Measurements from ENCODE around the gene PDHX. TPM values are rescaled to one million over a fixed set of nuclear protein-coding genes. Genes with fewer than 3 reads are reported as not detected.

The PDHX gene
- total RNA-seq, 1 experiment from 2014 or later: 26.0 TPM

- Histone ChIP-seq H3K27me3 (ENCODE audit: low read length) (peaks cover 2% of the 10 kb centered on the region; the same call in 1 of the 2 replicates), H3K27ac (ENCODE audit: low read length) (no peak overlapping the region), H3K4me2 (ENCODE audit: low read depth, low read length, poor library complexity, severe bottlenecking) (no peak overlapping the region), H3K9me2 (replicated peaks; ENCODE audit: insufficient read depth, low read length) (no peaks in the 10 kb centered on the region), H3K36me3 (ENCODE audit: insufficient read depth, low read length) (no peaks in the 10 kb centered on the region), H3K9me3 (ENCODE audit: low read length) (no peaks in the 10 kb centered on the region), H3K4me3 (ENCODE audit: low read length) (no peak overlapping the region), H3K9ac (ENCODE audit: low read length) (no peak overlapping the region), H4K20me1 (ENCODE audit: insufficient read depth, low read depth, low read length) (no peaks in the 10 kb centered on the region), H2AFZ (ENCODE audit: low read length) (no peak overlapping the region), H3K79me2 (ENCODE audit: low read length) (no peaks in the 10 kb centered on the region), H3K4me1 (ENCODE audit: low read length) (peaks cover 18% of the 10 kb centered on the region)
- DNase-seq: no peak
Observed at GRCh38 chr11:35038211-35038928, 122.0 kb downstream of the PDHX start.

GRCh38 chr11:35039076-35039475 is 122.7 kb downstream of the PDHX start:
- Histone ChIP-seq H3K4me2 (ENCODE audit: low read depth, low read length, poor library complexity, severe bottlenecking) (no peak overlapping the region), H4K20me1 (ENCODE audit: insufficient read depth, low read depth, low read length) (no peaks in the 10 kb centered on the region), H3K9me2 (replicated peaks; ENCODE audit: insufficient read depth, low read length) (no peaks in the 10 kb centered on the region), H3K79me2 (ENCODE audit: low read length) (no peaks in the 10 kb centered on the region), H3K9me3 (ENCODE audit: low read length) (no peaks in the 10 kb centered on the region), H3K36me3 (ENCODE audit: insufficient read depth, low read length) (no peaks in the 10 kb centered on the region), H3K4me1 (ENCODE audit: low read length) (peaks cover 18% of the 10 kb centered on the region), H3K4me3 (ENCODE audit: low read length) (no peak overlapping the region), H3K27me3 (ENCODE audit: low read length) (peaks cover 2% of the 10 kb centered on the region; the same call in 1 of the 2 replicates), H3K9ac (ENCODE audit: low read length) (no peak overlapping the region), H3K27ac (ENCODE audit: low read length) (no peak overlapping the region), H2AFZ (ENCODE audit: low read length) (no peak overlapping the region)
- DNase-seq: no peak

- Histone ChIP-seq H2AFZ (ENCODE audit: low read length) (peak overlapping the region; percentile 83), H3K4me2 (ENCODE audit: low read depth, low read length, poor library complexity, severe bottlenecking) (peak overlapping the region; percentile 54), H3K79me2 (ENCODE audit: low read length) (no peaks in the 10 kb centered on the region), H4K20me1 (ENCODE audit: insufficient read depth, low read depth, low read length) (no peaks in the 10 kb centered on the region), H3K4me3 (ENCODE audit: low read length) (peak overlapping the region; percentile 45; the same call in 1 of the 2 replicates), H3K9ac (ENCODE audit: low read length) (peak overlapping the region; percentile 47), H3K9me3 (ENCODE audit: low read length) (no peaks in the 10 kb centered on the region), H3K9me2 (replicated peaks; ENCODE audit: insufficient read depth, low read length) (no peaks in the 10 kb centered on the region), H3K36me3 (ENCODE audit: insufficient read depth, low read length) (no peaks in the 10 kb centered on the region), H3K27ac (ENCODE audit: low read length) (no peak overlapping the region), H3K27me3 (ENCODE audit: low read length) (peaks cover 2% of the 10 kb centered on the region; the same call in 1 of the 2 replicates), H3K4me1 (ENCODE audit: low read length) (peaks cover 18% of the 10 kb centered on the region)
- DNase-seq: peak; percentile 54
Observed at GRCh38 chr11:35040221-35040942, 124.0 kb downstream of the PDHX start.

- peak overlapping the region; percentile 83; the same call in 1 of the 2 replicates for H2AFZ ChIP-seq (ENCODE audit: low read length)
- peaks cover 11% of the 10 kb centered on the region for H3K4me1 ChIP-seq (ENCODE audit: low read length)
- H3K4me2 ChIP-seq (ENCODE audit: low read depth, low read length, poor library complexity, severe bottlenecking): peak overlapping the region; percentile 54
Observed at GRCh38 chr11:35041070-35041554, 124.7 kb downstream of the PDHX start.

GRCh38 chr11:35042224-35042623 is 125.8 kb downstream of the PDHX start:
- H3K9me3 ChIP-seq (ENCODE audit: low read length): no peaks in the 10 kb centered on the region
- H3K79me2 ChIP-seq (ENCODE audit: low read length): no peaks in the 10 kb centered on the region
- H3K4me3 ChIP-seq (ENCODE audit: low read length): no peak overlapping the region
- DNase-seq: no peak
- H3K4me1 ChIP-seq (ENCODE audit: low read length): peaks cover 12% of the 10 kb centered on the region
- H3K4me2 ChIP-seq (ENCODE audit: low read depth, low read length, poor library complexity, severe bottlenecking): no peak overlapping the region
- no peaks in the 10 kb centered on the region for H3K36me3 ChIP-seq (ENCODE audit: insufficient read depth, low read length)
- peaks cover 2% of the 10 kb centered on the region; the same call in 1 of the 2 replicates for H3K27me3 ChIP-seq (ENCODE audit: low read length)
- no peak overlapping the region for H3K27ac ChIP-seq (ENCODE audit: low read length)
- H3K9ac ChIP-seq (ENCODE audit: low read length): no peak overlapping the region
- H3K9me2 ChIP-seq (replicated peaks; ENCODE audit: insufficient read depth, low read length): no peaks in the 10 kb centered on the region
- H2AFZ ChIP-seq (ENCODE audit: low read length): no peak overlapping the region
- no peaks in the 10 kb centered on the region for H4K20me1 ChIP-seq (ENCODE audit: insufficient read depth, low read depth, low read length)

More at GRCh38 chr11:35041070-35041554, 124.7 kb downstream of the PDHX start:
- Histone ChIP-seq H4K20me1 (ENCODE audit: insufficient read depth, low read depth, low read length) (no peaks in the 10 kb centered on the region), H3K9me3 (ENCODE audit: low read length) (no peaks in the 10 kb centered on the region), H3K9me2 (replicated peaks; ENCODE audit: insufficient read depth, low read length) (no peaks in the 10 kb centered on the region), H3K27ac (ENCODE audit: low read length) (no peak overlapping the region), H3K36me3 (ENCODE audit: insufficient read depth, low read length) (no peaks in the 10 kb centered on the region), H3K79me2 (ENCODE audit: low read length) (no peaks in the 10 kb centered on the region), H3K27me3 (ENCODE audit: low read length) (peaks cover 2% of the 10 kb centered on the region; the same call in 1 of the 2 replicates), H3K9ac (ENCODE audit: low read length) (no peak overlapping the region), H3K4me3 (ENCODE audit: low read length) (peak overlapping the region; percentile 45; the same call in 1 of the 2 replicates)
- DNase-seq: no peak

GRCh38 chr11:35042913-35043312 is 126.5 kb downstream of the PDHX start:
- Histone ChIP-seq H3K9ac (ENCODE audit: low read length) (no peak overlapping the region), H3K27ac (ENCODE audit: low read length) (no peak overlapping the region), H3K27me3 (ENCODE audit: low read length) (peaks cover 2% of the 10 kb centered on the region; the same call in 1 of the 2 replicates), H3K4me1 (ENCODE audit: low read length) (peaks cover 17% of the 10 kb centered on the region), H2AFZ (ENCODE audit: low read length) (no peak overlapping the region), H3K79me2 (ENCODE audit: low read length) (no peaks in the 10 kb centered on the region), H3K9me2 (replicated peaks; ENCODE audit: insufficient read depth, low read length) (no peaks in the 10 kb centered on the region), H3K9me3 (ENCODE audit: low read length) (no peaks in the 10 kb centered on the region), H3K4me2 (ENCODE audit: low read depth, low read length, poor library complexity, severe bottlenecking) (no peak overlapping the region), H3K36me3 (ENCODE audit: insufficient read depth, low read length) (no peaks in the 10 kb centered on the region), H4K20me1 (ENCODE audit: insufficient read depth, low read depth, low read length) (no peaks in the 10 kb centered on the region), H3K4me3 (ENCODE audit: low read length) (no peak overlapping the region)
- no peak for DNase-seq

- peak; percentile 58 for DNase-seq
- no peaks in the 10 kb centered on the region for H3K79me2 ChIP-seq (ENCODE audit: low read length)
- no peaks in the 10 kb centered on the region for H4K20me1 ChIP-seq (ENCODE audit: insufficient read depth, low read depth, low read length)
- no peaks in the 10 kb centered on the region for H3K36me3 ChIP-seq (ENCODE audit: insufficient read depth, low read length)
- peaks cover 17% of the 10 kb centered on the region for H3K4me1 ChIP-seq (ENCODE audit: low read length)
- H3K9me3 ChIP-seq (ENCODE audit: low read length): no peaks in the 10 kb centered on the region
- H3K27ac ChIP-seq (ENCODE audit: low read length): no peak overlapping the region
- H3K4me3 ChIP-seq (ENCODE audit: low read length): no peak overlapping the region
- no peak overlapping the region for H3K4me2 ChIP-seq (ENCODE audit: low read depth, low read length, poor library complexity, severe bottlenecking)
- peaks cover 2% of the 10 kb centered on the region; the same call in 1 of the 2 replicates for H3K27me3 ChIP-seq (ENCODE audit: low read length)
- no peaks in the 10 kb centered on the region for H3K9me2 ChIP-seq (replicated peaks; ENCODE audit: insufficient read depth, low read length)
- no peak overlapping the region for H3K9ac ChIP-seq (ENCODE audit: low read length)
- no peak overlapping the region for H2AFZ ChIP-seq (ENCODE audit: low read length)
Observed at GRCh38 chr11:35043936-35044335, 127.5 kb downstream of the PDHX start.

- Histone ChIP-seq H3K4me2 (ENCODE audit: low read depth, low read length, poor library complexity, severe bottlenecking) (no peak overlapping the region), H3K27ac (ENCODE audit: low read length) (no peak overlapping the region), H3K9me3 (ENCODE audit: low read length) (no peaks in the 10 kb centered on the region), H3K27me3 (ENCODE audit: low read length) (peaks cover 2% of the 10 kb centered on the region; the same call in 1 of the 2 replicates), H4K20me1 (ENCODE audit: insufficient read depth, low read depth, low read length) (no peaks in the 10 kb centered on the region), H3K9me2 (replicated peaks; ENCODE audit: insufficient read depth, low read length) (no peaks in the 10 kb centered on the region), H3K36me3 (ENCODE audit: insufficient read depth, low read length) (no peaks in the 10 kb centered on the region), H3K79me2 (ENCODE audit: low read length) (no peaks in the 10 kb centered on the region), H3K4me1 (ENCODE audit: low read length) (peaks cover 19% of the 10 kb centered on the region), H3K4me3 (ENCODE audit: low read length) (no peak overlapping the region), H3K9ac (ENCODE audit: low read length) (no peak overlapping the region), H2AFZ (ENCODE audit: low read length) (no peak overlapping the region)
- no peak for DNase-seq
Observed at GRCh38 chr11:35045236-35045820, 128.9 kb downstream of the PDHX start.
